HepG2 (cell line): ENCODE results near the gene GRAP. TPM values are rescaled to one million over a fixed set of nuclear protein-coding genes. Genes with fewer than 3 reads are reported as not detected.

ENCODE experiments used
- ARHGAP35 ChIP-seq: sonication (generic); formaldehyde crosslinking; IDR thresholded peaks from 2 replicates; pipeline ENCODE4 v1.9.0; 2022; ENCODE audit warnings: mild to moderate bottlenecking, inconsistent platforms, moderate library complexity, missing genetic modification reagents, borderline replicate concordance
- BORCS8-MEF2B ChIP-seq: sonication (generic); formaldehyde crosslinking; IDR thresholded peaks from 2 replicates; pipeline ENCODE4 v1.8.0; 2022; ENCODE audit warnings: mild to moderate bottlenecking, missing genetic modification reagents
- CBX2 ChIP-seq, 2 experiments: fragments of 200-600 bp in 1 of 2; sonication (generic); formaldehyde crosslinking in 1 of 2; IDR thresholded peaks; 2 replicates each; pipeline versions ENCODE4 v1.7.0 to v1.8.1; 2018 to 2022; ENCODE audit warnings: low read depth in 2 of 2, low read length in 1 of 2, mild to moderate bottlenecking in 1 of 2, missing genetic modification reagents in 1 of 2
- FLYWCH1 ChIP-seq: sonication (generic); formaldehyde crosslinking; IDR thresholded peaks from 2 replicates; pipeline ENCODE4 v1.8.1; 2023; ENCODE audit warnings: mild to moderate bottlenecking, missing genetic modification reagents
- KDM5B ChIP-seq: sonication (generic); formaldehyde crosslinking; IDR thresholded peaks from 2 replicates; pipeline ENCODE4 v1.4.0; 2020; ENCODE audit warnings: missing genetic modification reagents, mild to moderate bottlenecking, borderline replicate concordance
- NAIF1 ChIP-seq: sonication (generic); formaldehyde crosslinking; IDR thresholded peaks from 2 replicates; pipeline ENCODE4 v1.5.0; 2020; ENCODE audit warnings: mild to moderate bottlenecking, missing genetic modification reagents, borderline replicate concordance
- PHF5A ChIP-seq: IDR thresholded peaks from one replicate; pipeline ENCODE4 v1.6.1; 2018; ENCODE audit warnings: low read depth, missing genetic modification reagents; ENCODE audit not compliant: unreplicated experiment
- THAP11 ChIP-seq: IDR thresholded peaks from 2 replicates; pipeline ENCODE4 v1.6.1; 2016; ENCODE audit warnings: missing biosample characterization, missing genetic modification reagents
- ZNF326 ChIP-seq: sonication (generic); formaldehyde crosslinking; IDR thresholded peaks from 2 replicates; pipeline ENCODE4 v1.4.0; 2020; ENCODE audit warnings: missing genetic modification reagents, borderline replicate concordance
- ZNF329 ChIP-seq: sonication (generic); formaldehyde crosslinking; IDR thresholded peaks from 2 replicates; pipeline ENCODE4 v1.9.0; 2021; ENCODE audit warnings: low read depth, mild to moderate bottlenecking, missing genetic modification reagents
- ZNF562 ChIP-seq: sonication (generic); formaldehyde crosslinking; IDR thresholded peaks from 2 replicates; pipeline ENCODE4 v1.8.0; 2022; ENCODE audit warnings: missing genetic modification reagents, borderline replicate concordance
- ZNF770 ChIP-seq: sonication (generic); formaldehyde crosslinking; IDR thresholded peaks from 2 replicates; pipeline ENCODE4 v1.5.0; 2020; ENCODE audit warnings: mild to moderate bottlenecking, missing genetic modification reagents
- ZNF775 ChIP-seq: sonication (generic); formaldehyde crosslinking; IDR thresholded peaks from 2 replicates; pipeline ENCODE4 v1.4.0; 2020; ENCODE audit warnings: missing genetic modification reagents, mild to moderate bottlenecking, moderate library complexity, borderline replicate concordance
- ZSCAN25 ChIP-seq: sonication (generic); formaldehyde crosslinking; IDR thresholded peaks from 2 replicates; pipeline ENCODE4 v1.8.0; 2022; ENCODE audit warnings: mild to moderate bottlenecking, missing genetic modification reagents
- polyA plus RNA-seq, 8 experiments: library from polyadenylated mRNA; depleted of rRNA in 3 of 8; stranded (reverse) in 7 of 8; unstranded in 1 of 8; fragments of >200 nt; fragmentation: Illumina TruSeq in 4 of 8; extraction: Trizol in 4 of 8; gene quantifications; 2 replicates each; pipeline versions ENCODE4 v1.2.1 to v1.2.3, GENCODE V29; 2011 to 2016; ENCODE audit warnings: low read depth in 4 of 8, missing spikeins in 1 of 8, mixed read lengths in 1 of 8; ENCODE audit not compliant: insufficient read depth in 1 of 8
- total RNA-seq, 5 experiments: library from RNA; depleted of rRNA; stranded (reverse); fragments of >200 nt; fragmentation: Illumina TruSeq; extraction: Trizol; gene quantifications; 2 replicates each; pipeline ENCODE4 v1.2.3, GENCODE V29; 2016; ENCODE audit warnings: low read depth in 1 of 5

Gene GRAP
- total and polyA plus RNA-seq, 2 of the 13 experiments (the other 11 are each of a cell fraction or from before 2014, with no cell fraction given), result 0.77 to 1.7 TPM

GRCh38 chr17:19003543-19004420 is 43.0 kb downstream of the GRAP start (continued):
- no peak for TF ChIP-seq PHF5A (CRISPR knock-in tag)
- 0 out of 2 replicates have a peak, but pooled peaks have one; percentile 37 for TF ChIP-seq THAP11
- TF ChIP-seq ZNF326 (CRISPR knock-in tag), result no peak
- no peak for TF ChIP-seq ZNF562 (CRISPR knock-in tag)
- TF ChIP-seq KDM5B (CRISPR knock-in tag), result peak; percentile 61; the same call in 1 of the 2 replicates
- TF ChIP-seq BORCS8-MEF2B (CRISPR knock-in tag), result no peak
- TF ChIP-seq ZNF770 (CRISPR knock-in tag), result 0 out of 2 replicates have a peak, but pooled peaks have one; percentile 27
- no peak for TF ChIP-seq ZNF329 (CRISPR knock-in tag)
- TF ChIP-seq ZSCAN25 (CRISPR knock-in tag), result no peak
- no peak for TF ChIP-seq ZNF775 (CRISPR knock-in tag)
- TF ChIP-seq NAIF1 (CRISPR knock-in tag), result no peak
- TF ChIP-seq FLYWCH1 (CRISPR knock-in tag), result no peak
- no peak for TF ChIP-seq ARHGAP35 (CRISPR knock-in tag)
- no peak for TF ChIP-seq CBX2 (IDR thresholded peaks at IDR 0.05; ENCODE audit: low read depth, low read length)
- TF ChIP-seq CBX2 (CRISPR knock-in tag; IDR thresholded peaks at IDR 0.05; ENCODE audit: low read depth), result no peak
